Esophagus muscularis mucosa (tissue), 4 donors: ENCODE results near the gene SULF2.

Experiments used
- CTCF ChIP-seq, 3 experiments: fragments of 200-600 bp in 2 of 3; fragments of 450-650 bp in 1 of 3; sonication (generic) in 2 of 3; IDR thresholded peaks; one replicate each; pipeline ENCODE4 v1.5.1; 2017 to 2019; ENCODE audit warnings: antibody characterized with exemption in 3 of 3, mild to moderate bottlenecking in 2 of 3, moderate library complexity in 1 of 3
- EP300 ChIP-seq: sonication (generic); formaldehyde crosslinking; IDR thresholded peaks from one replicate; pipeline ENCODE4 v1.6.1; 2017; ENCODE audit warnings: antibody characterized with exemption
- POLR2A ChIP-seq: fragments of 450-650 bp; IDR thresholded peaks from one replicate; pipeline ENCODE4 v1.6.1; 2017; ENCODE audit warnings: antibody characterized with exemption, moderate library complexity, mild to moderate bottlenecking, low read depth
- POLR2AphosphoS5 ChIP-seq, 2 donors: sonication (generic); formaldehyde crosslinking; IDR thresholded peaks; one replicate each; pipeline ENCODE4 v1.6.1; 2017; ENCODE audit warnings: antibody characterized with exemption in 2 of 2

- TF ChIP-seq POLR2A (no peak), CTCF (IDR thresholded peaks at IDR 0.05) (no peak), EP300 (no peak), POLR2AphosphoS5 (IDR thresholded peaks at IDR 0.05) (peak; percentile 18 to 49)
Observed at GRCh38 chr20:47686545-47686944, 98.7 kb downstream of the SULF2 start.
